Keratinocyte (primary cell): ENCODE results near the gene PRADC1. TPM values are rescaled to one million over a fixed set of nuclear protein-coding genes. Genes with fewer than 3 reads are reported as not detected.

ENCODE experiments used
- DNase-seq: peaks from one replicate; pipeline ENCODE4 v3.0.0-alpha.2; 2011; ENCODE audit warnings: low read depth, missing footprints, low spot score
- FAIRE-seq: peaks from 2 replicates; lab custom pipeline; 2011; peaks lifted over from hg19 to GRCh38; lab: Jason Lieb, UNC
- H2AFZ ChIP-seq: 2 replicates; pipeline ENCODE4 v1.6.0; 2012; ENCODE audit warnings: low read length, control low read depth, inconsistent platforms; ENCODE audit not compliant: control insufficient read depth
- H3K27ac ChIP-seq: 2 replicates; pipeline ENCODE4 v1.5.1; 2011; ENCODE audit warnings: low read length; ENCODE audit not compliant: control insufficient read depth, insufficient read depth
- H3K27me3 ChIP-seq: 3 replicates; pipeline ENCODE4 v1.6.0; 2011; ENCODE audit warnings: low read length; ENCODE audit not compliant: control insufficient read depth, insufficient read depth; ENCODE audit errors: extremely low read depth
- H3K36me3 ChIP-seq, 2 experiments: 2 replicates in 1 of 2; 3 replicates in 1 of 2; pipeline ENCODE4 v1.5.1; 2011; ENCODE audit warnings: low read length in 2 of 2, mild to moderate bottlenecking in 1 of 2; ENCODE audit not compliant: control insufficient read depth in 2 of 2, insufficient read depth in 2 of 2; ENCODE audit errors: extremely low read depth in 1 of 2
- H3K4me1 ChIP-seq: 3 replicates; pipeline ENCODE4 v1.5.1; 2011; ENCODE audit warnings: low read length; ENCODE audit not compliant: control insufficient read depth, insufficient read depth; ENCODE audit errors: extremely low read depth
- H3K4me2 ChIP-seq: 3 replicates; pipeline ENCODE4 v1.6.0; 2011; ENCODE audit warnings: low read depth, low read length; ENCODE audit not compliant: control insufficient read depth, insufficient read depth; ENCODE audit errors: extremely low read depth
- H3K4me3 ChIP-seq, 3 experiments: fragments of 200-600 bp in 1 of 3; sonication (generic) in 1 of 3; 2 replicates in 2 of 3; 3 replicates in 1 of 3; pipeline ENCODE4 v1.5.1; 2011 to 2016; ENCODE audit warnings: low read length in 3 of 3, mild to moderate bottlenecking in 3 of 3, control low read depth in 2 of 3, inconsistent platforms in 1 of 3, low read depth in 1 of 3, mixed read lengths in 1 of 3, mixed run types in 1 of 3, moderate library complexity in 1 of 3; ENCODE audit not compliant: control insufficient read depth in 2 of 3, insufficient read depth in 2 of 3; ENCODE audit errors: extremely low read depth in 1 of 3
- H3K79me2 ChIP-seq: 2 replicates; pipeline ENCODE4 v1.6.0; 2012; ENCODE audit warnings: low read length; ENCODE audit not compliant: control insufficient read depth, insufficient read depth
- H3K9ac ChIP-seq: 3 replicates; pipeline ENCODE4 v1.6.0; 2011; ENCODE audit warnings: low read length; ENCODE audit not compliant: control insufficient read depth, insufficient read depth; ENCODE audit errors: extremely low read depth
- H3K9me1 ChIP-seq: 3 replicates; pipeline ENCODE4 v1.6.0; 2011; ENCODE audit warnings: low read length; ENCODE audit not compliant: control insufficient read depth, insufficient read depth; ENCODE audit errors: extremely low read depth
- H3K9me3 ChIP-seq: 2 replicates; pipeline ENCODE4 v1.5.1; 2012; ENCODE audit warnings: low read depth, low read length; ENCODE audit not compliant: control insufficient read depth
- H4K20me1 ChIP-seq: 3 replicates; pipeline ENCODE4 v1.6.0; 2011; ENCODE audit warnings: low read length; ENCODE audit not compliant: control insufficient read depth, insufficient read depth; ENCODE audit errors: extremely low read depth
- CTCF ChIP-seq, 3 experiments: IDR thresholded peaks in 1 of 3; conservative IDR thresholded peaks in 1 of 3; optimal IDR thresholded peaks in 1 of 3; 2 replicates in 2 of 3; 3 replicates in 1 of 3; pipeline versions ENCODE3 to v1.5.1; 2011; ENCODE audit warnings: low read length in 3 of 3, mild to moderate bottlenecking in 3 of 3, moderate library complexity in 2 of 3, control low read depth in 1 of 3, inconsistent platforms in 1 of 3; ENCODE audit not compliant: insufficient read depth in 2 of 3; ENCODE audit errors: extremely low read depth in 1 of 3
- EZH2 ChIP-seq: IDR thresholded peaks from one replicate; pipeline ENCODE4 v1.6.1; 2012; ENCODE audit warnings: inconsistent platforms, mild to moderate bottlenecking, low read length, moderate library complexity
- dilution Hi-C: fragments of 300-500 bp; cut with MboI; formaldehyde crosslinking; loops from one replicate; pipeline ENCODE4 v1.7.0; 2020; ENCODE audit warnings: low sequenced_read_pairs; ENCODE audit not compliant: extremely low pct_ligation_motif_present
- polyA plus RNA-seq, 5 experiments: library from polyadenylated mRNA; depleted of rRNA in 3 of 5; stranded (reverse) in 3 of 5; stranded (forward) in 1 of 5; unstranded in 1 of 5; fragments of >200 nt; gene quantifications; 1 replicate in 1 of 5; 2 replicates in 3 of 5; 3 replicates in 1 of 5; pipeline versions ENCODE4 v1.2.1 to v1.2.3, GENCODE V29; 2011 to 2012; ENCODE audit warnings: missing spikeins in 2 of 5, low read depth in 1 of 5, low replicate concordance in 1 of 5

The PRADC1 gene
- polyA plus RNA-seq, 1 donor (not counting 4 experiments of a cell fraction or from before 2014, with no cell fraction given) = 8.2 TPM

DNA sequence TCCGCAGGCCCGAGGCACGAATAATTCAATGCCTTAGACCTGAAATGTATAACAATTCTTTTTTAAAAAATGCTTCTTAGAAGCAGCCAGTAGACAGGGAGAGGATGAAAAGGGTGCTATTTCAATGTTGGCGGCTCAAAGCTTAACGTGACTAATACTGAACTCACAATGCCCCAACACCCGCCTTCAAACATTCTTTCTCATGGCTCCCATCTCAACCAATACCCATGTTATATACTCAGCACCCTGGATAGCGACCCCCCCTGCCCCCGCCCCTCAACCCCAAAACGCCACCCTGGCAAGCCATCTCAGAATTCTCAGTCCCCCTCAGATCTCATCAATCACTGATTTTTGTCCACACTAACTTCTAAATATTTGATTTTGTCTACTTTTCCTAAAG is 46.8 kb upstream of the PRADC1 start:
- Histone ChIP-seq H3K9ac (no peak overlapping the region), H3K27me3 (no peaks in the 10 kb centered on the region), H3K36me3 (peaks cover 0 to 5% of the 10 kb centered on the region in 2 experiments), H4K20me1 (peaks cover 2% of the 10 kb centered on the region), H3K79me2 (peaks cover 4% of the 10 kb centered on the region), H3K9me3 (no peaks in the 10 kb centered on the region), H2AFZ (no peak overlapping the region), H3K27ac (no peak overlapping the region), H3K4me2 (no peak overlapping the region), H3K9me1 (peaks cover 2% of the 10 kb centered on the region), H3K4me3 (no peak overlapping the region), H3K4me1 (peaks cover 7% of the 10 kb centered on the region)
- TF ChIP-seq CTCF (optimal IDR thresholded peaks at IDR 0.05 in 1 of 3, IDR thresholded peaks at IDR 0.05 in 1 of 3, conservative IDR thresholded peaks at IDR 0.05 in 1 of 3; ENCODE audit: extremely low read depth in 1 of 3, insufficient read depth in 2 of 3, low read length in 3 of 3) (no peak), EZH2 (no peak)
- FAIRE-seq = no peak
- no peak for DNase-seq
- dilution Hi-C loops = no loop called here

DNA sequence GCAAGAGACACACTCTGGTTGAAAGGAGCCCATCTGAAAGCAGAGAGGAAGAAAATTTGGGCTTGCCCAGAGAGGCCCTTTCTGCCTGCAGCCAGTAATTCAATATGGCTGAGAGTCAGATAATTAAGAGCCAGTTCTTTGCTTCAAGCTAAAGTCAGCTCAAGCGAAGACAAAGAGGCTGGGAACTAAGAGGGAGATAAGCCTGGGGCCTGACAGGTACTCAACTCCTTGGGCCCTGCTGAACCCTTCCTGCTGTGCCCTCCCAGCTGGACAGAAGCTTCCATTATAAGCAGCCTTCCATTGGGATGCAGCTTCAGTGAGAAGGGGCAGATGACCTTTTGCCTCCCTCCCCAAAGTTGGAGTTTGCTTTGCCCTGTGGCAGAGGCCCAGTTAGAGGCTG is 39.2 kb upstream of the PRADC1 start:
- no peak overlapping the region for H2AFZ ChIP-seq
- no peaks in the 10 kb centered on the region for H3K79me2 ChIP-seq
- H3K4me1 ChIP-seq = peaks cover 7% of the 10 kb centered on the region
- DNase-seq (no peak), FAIRE-seq (no peak)
- no peaks in the 10 kb centered on the region for H3K9me1 ChIP-seq
- H4K20me1 ChIP-seq = no peaks in the 10 kb centered on the region
- TF ChIP-seq CTCF (optimal IDR thresholded peaks at IDR 0.05 in 1 of 3, IDR thresholded peaks at IDR 0.05 in 1 of 3, conservative IDR thresholded peaks at IDR 0.05 in 1 of 3; ENCODE audit: extremely low read depth in 1 of 3, insufficient read depth in 2 of 3, low read length in 3 of 3) (no peak), EZH2 (no peak)
- H3K9me3 ChIP-seq = no peaks in the 10 kb centered on the region
- no peak overlapping the region for H3K4me3 ChIP-seq
- dilution Hi-C loops = no loop called here
- no peak overlapping the region for H3K9ac ChIP-seq
- no peak overlapping the region for H3K27ac ChIP-seq
- no peak overlapping the region for H3K4me2 ChIP-seq
- peaks cover 0 to 1% of the 10 kb centered on the region in 2 experiments for H3K36me3 ChIP-seq
- no peaks in the 10 kb centered on the region for H3K27me3 ChIP-seq
